ENCODE results near the gene PSMB5.

Gene PSMB5

DNA sequence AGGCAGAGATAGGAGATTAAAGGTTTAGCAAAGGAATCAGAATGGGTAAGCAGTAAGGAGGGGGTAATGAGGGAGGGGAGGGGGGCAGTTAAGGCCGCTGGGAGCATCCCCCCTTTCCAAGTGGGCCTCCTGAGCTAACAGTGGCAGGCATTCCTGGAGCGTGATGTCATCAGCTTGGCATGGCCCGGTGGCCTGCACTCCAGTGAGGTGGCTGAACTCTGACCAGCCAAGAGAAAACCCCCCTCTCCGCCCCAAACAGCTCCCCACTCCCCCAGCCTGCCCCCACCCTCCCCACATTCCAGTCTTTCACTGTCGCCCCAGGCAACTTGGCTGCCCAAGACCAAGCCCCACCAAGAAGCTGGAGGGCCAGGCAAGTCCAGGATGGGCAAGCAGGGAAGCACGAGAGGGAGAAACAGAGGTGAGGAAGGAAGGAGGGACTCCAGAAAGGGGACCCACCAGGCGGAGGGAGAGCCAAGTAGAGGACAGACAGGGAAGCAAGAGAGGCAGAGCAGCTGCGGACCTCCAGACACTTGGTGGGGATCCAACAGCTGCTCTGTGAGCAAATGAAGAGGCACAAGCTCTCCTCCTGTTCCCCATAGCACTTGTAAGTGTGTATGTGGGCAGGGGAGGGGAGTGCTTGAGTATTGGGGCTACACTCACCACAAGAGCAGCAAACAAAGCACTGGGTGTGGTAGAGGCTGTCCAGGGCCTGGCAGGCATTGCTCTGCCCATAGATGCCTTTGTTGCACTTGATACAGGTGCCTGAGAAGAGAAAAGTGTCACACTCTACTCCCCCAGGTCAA lies 56.8 kb downstream of the PSMB5 start (continued):
- TF ChIP-seq, protein P1, sequence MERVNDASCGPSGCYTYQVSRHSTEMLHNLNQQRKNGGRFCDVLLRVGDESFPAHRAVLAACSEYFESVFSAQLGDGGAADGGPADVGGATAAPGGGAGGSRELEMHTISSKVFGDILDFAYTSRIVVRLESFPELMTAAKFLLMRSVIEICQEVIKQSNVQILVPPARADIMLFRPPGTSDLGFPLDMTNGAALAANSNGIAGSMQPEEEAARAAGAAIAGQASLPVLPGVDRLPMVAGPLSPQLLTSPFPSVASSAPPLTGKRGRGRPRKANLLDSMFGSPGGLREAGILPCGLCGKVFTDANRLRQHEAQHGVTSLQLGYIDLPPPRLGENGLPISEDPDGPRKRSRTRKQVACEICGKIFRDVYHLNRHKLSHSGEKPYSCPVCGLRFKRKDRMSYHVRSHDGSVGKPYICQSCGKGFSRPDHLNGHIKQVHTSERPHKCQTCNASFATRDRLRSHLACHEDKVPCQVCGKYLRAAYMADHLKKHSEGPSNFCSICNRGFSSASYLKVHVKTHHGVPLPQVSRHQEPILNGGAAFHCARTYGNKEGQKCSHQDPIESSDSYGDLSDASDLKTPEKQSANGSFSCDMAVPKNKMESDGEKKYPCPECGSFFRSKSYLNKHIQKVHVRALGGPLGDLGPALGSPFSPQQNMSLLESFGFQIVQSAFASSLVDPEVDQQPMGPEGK (tag by site-specific recombination; IDR thresholded peaks at IDR 0.05), result peak; percentile 98
- TF ChIP-seq, protein P2, sequence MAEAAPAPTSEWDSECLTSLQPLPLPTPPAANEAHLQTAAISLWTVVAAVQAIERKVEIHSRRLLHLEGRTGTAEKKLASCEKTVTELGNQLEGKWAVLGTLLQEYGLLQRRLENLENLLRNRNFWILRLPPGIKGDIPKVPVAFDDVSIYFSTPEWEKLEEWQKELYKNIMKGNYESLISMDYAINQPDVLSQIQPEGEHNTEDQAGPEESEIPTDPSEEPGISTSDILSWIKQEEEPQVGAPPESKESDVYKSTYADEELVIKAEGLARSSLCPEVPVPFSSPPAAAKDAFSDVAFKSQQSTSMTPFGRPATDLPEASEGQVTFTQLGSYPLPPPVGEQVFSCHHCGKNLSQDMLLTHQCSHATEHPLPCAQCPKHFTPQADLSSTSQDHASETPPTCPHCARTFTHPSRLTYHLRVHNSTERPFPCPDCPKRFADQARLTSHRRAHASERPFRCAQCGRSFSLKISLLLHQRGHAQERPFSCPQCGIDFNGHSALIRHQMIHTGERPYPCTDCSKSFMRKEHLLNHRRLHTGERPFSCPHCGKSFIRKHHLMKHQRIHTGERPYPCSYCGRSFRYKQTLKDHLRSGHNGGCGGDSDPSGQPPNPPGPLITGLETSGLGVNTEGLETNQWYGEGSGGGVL (tag by site-specific recombination; IDR thresholded peaks at IDR 0.05), result peak; percentile 100
- TF ChIP-seq ZBTB20 (tag by site-specific recombination; IDR thresholded peaks at IDR 0.05), result no peak; the same call in 1 of the 2 replicates
- TF ChIP-seq ZNF114 (tag by site-specific recombination; IDR thresholded peaks at IDR 0.05), result no peak
- TF ChIP-seq, protein P3, sequence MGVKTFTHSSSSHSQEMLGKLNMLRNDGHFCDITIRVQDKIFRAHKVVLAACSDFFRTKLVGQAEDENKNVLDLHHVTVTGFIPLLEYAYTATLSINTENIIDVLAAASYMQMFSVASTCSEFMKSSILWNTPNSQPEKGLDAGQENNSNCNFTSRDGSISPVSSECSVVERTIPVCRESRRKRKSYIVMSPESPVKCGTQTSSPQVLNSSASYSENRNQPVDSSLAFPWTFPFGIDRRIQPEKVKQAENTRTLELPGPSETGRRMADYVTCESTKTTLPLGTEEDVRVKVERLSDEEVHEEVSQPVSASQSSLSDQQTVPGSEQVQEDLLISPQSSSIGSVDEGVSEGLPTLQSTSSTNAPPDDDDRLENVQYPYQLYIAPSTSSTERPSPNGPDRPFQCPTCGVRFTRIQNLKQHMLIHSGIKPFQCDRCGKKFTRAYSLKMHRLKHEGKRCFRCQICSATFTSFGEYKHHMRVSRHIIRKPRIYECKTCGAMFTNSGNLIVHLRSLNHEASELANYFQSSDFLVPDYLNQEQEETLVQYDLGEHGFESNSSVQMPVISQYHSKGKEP (tag by site-specific recombination; IDR thresholded peaks at IDR 0.05), result no peak
- 0 out of 2 replicates have a peak, but pooled peaks have one; percentile 50 for TF ChIP-seq KLF8 (tag by site-specific recombination; IDR thresholded peaks at IDR 0.05)
- TF ChIP-seq ZNF138 (tag by site-specific recombination; IDR thresholded peaks at IDR 0.05; ENCODE audit: borderline replicate concordance), result no peak
- TF ChIP-seq ZNF223 (tag by site-specific recombination; IDR thresholded peaks at IDR 0.05), result no peak
- 0 out of 2 replicates have a peak, but pooled peaks have one; percentile 24 for TF ChIP-seq KLF16 (tag by site-specific recombination; IDR thresholded peaks at IDR 0.05)
- no peak for TF ChIP-seq SETDB1 (IDR thresholded peaks at IDR 0.05; ENCODE audit: insufficient read length, low read length)
- no peak for TF ChIP-seq ZNF514 (tag by site-specific recombination; IDR thresholded peaks at IDR 0.05)
- TF ChIP-seq ZSCAN4 (tag by site-specific recombination; IDR thresholded peaks at IDR 0.05), result no peak
- no peak for TF ChIP-seq ZFHX2 (tag by site-specific recombination; conservative IDR thresholded peaks at IDR 0.05)
- TF ChIP-seq ZNF660 (tag by site-specific recombination; IDR thresholded peaks at IDR 0.05), result no peak
- TF ChIP-seq, protein P4, sequence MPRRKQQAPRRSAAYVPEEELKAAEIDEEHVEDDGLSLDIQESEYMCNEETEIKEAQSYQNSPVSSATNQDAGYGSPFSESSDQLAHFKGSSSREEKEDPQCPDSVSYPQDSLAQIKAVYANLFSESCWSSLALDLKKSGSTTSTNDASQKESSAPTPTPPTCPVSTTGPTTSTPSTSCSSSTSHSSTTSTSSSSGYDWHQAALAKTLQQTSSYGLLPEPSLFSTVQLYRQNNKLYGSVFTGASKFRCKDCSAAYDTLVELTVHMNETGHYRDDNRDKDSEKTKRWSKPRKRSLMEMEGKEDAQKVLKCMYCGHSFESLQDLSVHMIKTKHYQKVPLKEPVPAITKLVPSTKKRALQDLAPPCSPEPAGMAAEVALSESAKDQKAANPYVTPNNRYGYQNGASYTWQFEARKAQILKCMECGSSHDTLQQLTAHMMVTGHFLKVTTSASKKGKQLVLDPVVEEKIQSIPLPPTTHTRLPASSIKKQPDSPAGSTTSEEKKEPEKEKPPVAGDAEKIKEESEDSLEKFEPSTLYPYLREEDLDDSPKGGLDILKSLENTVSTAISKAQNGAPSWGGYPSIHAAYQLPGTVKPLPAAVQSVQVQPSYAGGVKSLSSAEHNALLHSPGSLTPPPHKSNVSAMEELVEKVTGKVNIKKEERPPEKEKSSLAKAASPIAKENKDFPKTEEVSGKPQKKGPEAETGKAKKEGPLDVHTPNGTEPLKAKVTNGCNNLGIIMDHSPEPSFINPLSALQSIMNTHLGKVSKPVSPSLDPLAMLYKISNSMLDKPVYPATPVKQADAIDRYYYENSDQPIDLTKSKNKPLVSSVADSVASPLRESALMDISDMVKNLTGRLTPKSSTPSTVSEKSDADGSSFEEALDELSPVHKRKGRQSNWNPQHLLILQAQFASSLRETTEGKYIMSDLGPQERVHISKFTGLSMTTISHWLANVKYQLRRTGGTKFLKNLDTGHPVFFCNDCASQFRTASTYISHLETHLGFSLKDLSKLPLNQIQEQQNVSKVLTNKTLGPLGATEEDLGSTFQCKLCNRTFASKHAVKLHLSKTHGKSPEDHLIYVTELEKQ (tag by site-specific recombination; IDR thresholded peaks at IDR 0.05; ENCODE audit: borderline replicate concordance), result no peak
- TF ChIP-seq, protein P5, sequence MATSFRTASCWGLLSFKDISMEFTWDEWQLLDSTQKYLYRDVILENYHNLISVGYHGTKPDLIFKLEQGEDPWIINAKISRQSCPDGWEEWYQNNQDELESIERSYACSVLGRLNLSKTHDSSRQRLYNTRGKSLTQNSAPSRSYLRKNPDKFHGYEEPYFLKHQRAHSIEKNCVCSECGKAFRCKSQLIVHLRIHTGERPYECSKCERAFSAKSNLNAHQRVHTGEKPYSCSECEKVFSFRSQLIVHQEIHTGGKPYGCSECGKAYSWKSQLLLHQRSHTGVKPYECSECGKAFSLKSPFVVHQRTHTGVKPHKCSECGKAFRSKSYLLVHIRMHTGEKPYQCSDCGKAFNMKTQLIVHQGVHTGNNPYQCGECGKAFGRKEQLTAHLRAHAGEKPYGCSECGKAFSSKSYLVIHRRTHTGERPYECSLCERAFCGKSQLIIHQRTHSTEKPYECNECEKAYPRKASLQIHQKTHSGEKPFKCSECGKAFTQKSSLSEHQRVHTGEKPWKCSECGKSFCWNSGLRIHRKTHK (tag by site-specific recombination; IDR thresholded peaks at IDR 0.05), result no peak
- TF ChIP-seq AEBP2 (tag by site-specific recombination; IDR thresholded peaks at IDR 0.05; ENCODE audit: borderline replicate concordance), result no peak
- TF ChIP-seq, protein P6, sequence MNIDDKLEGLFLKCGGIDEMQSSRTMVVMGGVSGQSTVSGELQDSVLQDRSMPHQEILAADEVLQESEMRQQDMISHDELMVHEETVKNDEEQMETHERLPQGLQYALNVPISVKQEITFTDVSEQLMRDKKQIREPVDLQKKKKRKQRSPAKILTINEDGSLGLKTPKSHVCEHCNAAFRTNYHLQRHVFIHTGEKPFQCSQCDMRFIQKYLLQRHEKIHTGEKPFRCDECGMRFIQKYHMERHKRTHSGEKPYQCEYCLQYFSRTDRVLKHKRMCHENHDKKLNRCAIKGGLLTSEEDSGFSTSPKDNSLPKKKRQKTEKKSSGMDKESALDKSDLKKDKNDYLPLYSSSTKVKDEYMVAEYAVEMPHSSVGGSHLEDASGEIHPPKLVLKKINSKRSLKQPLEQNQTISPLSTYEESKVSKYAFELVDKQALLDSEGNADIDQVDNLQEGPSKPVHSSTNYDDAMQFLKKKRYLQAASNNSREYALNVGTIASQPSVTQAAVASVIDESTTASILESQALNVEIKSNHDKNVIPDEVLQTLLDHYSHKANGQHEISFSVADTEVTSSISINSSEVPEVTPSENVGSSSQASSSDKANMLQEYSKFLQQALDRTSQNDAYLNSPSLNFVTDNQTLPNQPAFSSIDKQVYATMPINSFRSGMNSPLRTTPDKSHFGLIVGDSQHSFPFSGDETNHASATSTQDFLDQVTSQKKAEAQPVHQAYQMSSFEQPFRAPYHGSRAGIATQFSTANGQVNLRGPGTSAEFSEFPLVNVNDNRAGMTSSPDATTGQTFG (tag by site-specific recombination; IDR thresholded peaks at IDR 0.05; ENCODE audit: borderline replicate concordance), result no peak
- no peak for TF ChIP-seq GFI1B (tag by site-specific recombination; IDR thresholded peaks at IDR 0.05)
- no peak for TF ChIP-seq ZNF175 (tag by site-specific recombination; IDR thresholded peaks at IDR 0.05)
- TF ChIP-seq ZFP69B (tag by site-specific recombination; IDR thresholded peaks at IDR 0.05), result no peak

Measured in HEK293 (cell line).